AG20443 (cell line): ENCODE results near the gene TMUB1.

Experiments used
- DNase-seq: peaks from one replicate; pipeline ENCODE4 v3.0.0; 2012; ENCODE audit warnings: low spot score, mixed read lengths

The TMUB1 gene, protein sequence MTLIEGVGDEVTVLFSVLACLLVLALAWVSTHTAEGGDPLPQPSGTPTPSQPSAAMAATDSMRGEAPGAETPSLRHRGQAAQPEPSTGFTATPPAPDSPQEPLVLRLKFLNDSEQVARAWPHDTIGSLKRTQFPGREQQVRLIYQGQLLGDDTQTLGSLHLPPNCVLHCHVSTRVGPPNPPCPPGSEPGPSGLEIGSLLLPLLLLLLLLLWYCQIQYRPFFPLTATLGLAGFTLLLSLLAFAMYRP

DNA sequence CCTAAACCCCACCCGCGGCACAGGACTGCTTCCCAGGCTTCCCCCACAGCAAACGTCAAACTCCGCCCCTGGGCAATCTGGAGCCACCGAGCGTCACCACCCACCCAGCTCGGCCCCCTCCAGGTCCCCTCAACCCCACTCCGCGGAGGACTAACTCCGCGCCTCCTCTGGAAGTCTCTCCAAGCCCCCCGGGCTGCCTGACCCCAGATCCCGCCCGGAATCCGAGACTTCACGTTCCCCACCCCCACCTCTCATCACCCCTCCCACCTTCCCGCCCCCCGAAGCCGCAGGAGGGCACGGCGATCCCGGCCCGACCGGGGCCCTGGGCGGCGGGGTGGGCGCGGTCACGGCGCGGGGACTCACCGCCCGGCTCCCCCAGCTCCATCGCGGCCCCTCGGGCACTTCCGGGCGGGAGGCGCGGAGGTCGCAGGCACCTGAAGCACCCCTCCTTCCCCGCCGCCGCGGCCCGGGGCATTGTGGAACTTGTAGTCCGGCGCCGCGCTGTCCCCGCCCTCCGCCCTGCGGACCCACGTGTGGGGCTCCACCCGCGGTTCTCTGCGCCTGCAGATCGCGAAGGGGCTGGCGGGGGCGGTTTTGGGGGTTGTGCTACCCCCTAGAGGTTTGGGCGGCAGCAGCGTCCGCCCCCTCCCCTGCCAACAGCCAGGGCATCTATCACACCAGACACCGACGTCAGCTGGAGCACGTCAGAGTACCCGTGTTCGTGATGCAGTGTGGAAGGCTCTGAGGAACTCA is at the start of gene TMUB1:
TSS of gene TMUB1 (minus strand) at position 423 of the 753 bp plus-strand sequence. CDS start 930 bp downstream, outside the sequence.
- peak; percentile 68 for DNase-seq

DNA sequence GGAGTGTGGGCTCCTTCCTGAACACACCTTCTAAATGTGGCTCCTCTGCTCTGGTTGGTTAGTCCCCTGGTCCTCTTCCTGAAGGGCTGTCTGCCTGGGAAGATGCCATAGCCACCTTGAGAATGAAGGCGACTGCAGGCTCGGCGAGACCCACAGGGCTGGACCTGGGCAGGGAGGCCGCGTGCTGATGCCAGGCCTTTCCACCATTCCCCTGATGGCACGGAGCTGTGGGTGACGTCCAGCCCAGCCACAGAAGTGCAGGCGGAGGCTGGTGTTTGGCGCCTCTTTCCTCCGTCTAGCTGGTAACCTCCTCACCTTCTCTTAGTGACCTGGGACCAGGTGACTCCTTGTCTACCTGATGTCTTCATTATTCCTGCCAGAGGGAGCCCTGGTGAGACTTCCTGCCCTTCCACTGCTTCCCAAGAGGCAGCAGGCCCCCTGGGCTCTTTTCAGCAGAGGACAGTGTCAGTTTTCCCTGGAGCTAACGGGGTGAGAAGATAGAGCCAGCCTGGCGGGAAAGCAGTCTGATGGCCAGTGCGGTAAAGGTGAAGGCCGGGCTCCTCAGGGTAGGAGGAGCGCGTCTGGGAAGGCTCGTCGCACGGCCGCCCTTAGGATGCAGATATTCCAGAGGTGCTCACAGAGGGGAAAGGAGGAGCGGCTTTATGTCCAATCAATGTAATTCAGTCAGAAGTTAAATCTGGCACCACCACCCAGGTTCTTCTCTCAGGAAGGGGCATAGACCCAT is 49.3 kb upstream of the TMUB1 start:
- no peak for DNase-seq

GRCh38 chr7:151131592-151132293 is 48.5 kb upstream of the TMUB1 start:
- no peak for DNase-seq

DNA sequence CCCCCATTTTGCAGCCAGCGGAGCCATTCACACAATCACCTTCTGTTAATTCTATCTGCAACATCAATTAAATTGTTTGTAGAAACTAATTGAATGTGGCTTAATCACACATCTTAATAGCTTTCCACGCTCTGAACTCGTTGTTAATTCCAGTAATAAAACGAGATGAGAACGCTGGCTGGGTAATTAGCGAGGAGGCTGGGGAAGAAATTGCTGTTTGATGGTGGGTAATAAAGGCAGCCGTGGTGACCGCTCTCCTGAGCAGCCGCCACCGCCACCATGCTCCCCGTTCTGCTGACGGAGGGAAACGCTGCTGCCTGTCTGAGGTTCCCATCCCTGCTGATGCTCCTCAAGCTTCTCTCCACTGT is 47.9 kb upstream of the TMUB1 start:
- DNase-seq: no peak

GRCh38 chr7:151130741-151131157 is 47.5 kb upstream of the TMUB1 start:
- no peak for DNase-seq

DNA sequence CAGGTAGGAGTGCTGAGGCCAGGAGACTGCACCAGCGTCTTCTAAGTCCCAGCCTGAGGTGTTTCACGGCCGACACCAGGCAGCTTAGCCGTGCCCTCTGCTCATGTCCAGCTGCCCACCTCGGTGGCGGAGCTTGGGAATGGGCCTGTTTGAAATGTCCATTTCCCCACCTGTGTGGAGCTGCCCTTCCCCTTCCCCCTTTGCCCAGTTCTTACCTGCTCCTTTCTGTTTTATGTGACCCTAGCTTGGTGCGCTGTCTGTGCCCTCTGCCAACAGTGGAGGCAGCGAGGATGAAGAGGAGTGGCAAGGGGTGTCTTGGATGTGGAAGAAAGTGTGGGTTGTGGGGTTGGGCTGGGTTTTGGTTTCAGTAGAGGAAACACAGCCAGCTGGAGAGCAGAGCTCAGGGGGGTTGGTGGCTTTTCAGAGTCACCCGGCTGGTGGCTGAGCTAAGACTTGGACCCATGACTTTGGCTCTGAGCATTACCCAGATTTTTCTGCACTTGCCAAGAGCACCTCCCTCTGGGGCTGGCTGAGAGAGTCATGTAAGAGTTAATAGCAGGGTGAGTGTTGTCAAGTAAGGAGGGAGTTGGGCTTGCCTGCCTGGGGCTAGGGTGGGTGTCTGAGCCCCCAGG is 46.8 kb upstream of the TMUB1 start:
- DNase-seq: no peak

DNA sequence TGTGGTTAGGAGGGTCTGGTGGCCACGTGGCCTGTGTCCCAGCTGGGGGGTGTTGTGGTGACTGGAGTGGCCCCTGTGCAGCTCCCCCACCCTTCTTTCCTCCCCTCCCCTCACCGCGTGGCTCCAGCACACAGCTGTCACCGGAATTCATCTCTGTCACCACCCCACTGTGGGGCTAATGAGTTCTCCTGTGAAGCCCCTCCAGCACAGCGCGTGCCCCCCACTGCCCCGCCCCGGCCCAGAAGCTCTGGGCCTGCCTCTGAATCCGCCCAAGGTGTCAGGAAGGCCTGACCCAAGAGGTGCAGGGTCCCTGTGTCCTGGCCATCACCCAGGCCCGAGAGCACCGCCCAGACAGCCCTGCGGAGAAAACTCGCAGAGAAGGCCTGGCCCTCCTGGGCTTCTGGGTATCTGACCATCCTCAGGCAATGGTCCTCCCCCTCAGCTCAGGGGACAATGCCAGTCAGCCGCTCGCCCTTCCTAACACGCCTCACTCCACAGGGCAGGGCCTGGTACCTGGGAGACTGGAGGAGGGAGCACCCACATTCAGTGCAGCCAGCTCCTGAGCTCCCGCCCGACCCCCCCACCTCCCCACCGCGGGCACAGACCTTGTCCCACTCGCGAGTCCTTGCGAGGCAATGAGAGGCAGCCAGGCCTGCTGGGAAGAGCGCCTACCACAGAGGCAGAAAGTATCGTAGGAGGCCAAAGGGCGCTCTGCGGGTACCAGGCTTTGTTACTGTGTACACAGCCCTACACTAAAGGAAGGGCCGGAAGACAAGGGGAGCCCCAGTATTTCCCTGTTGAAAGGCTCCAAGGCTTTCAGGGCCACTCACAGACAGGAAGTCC is 46.0 kb upstream of the TMUB1 start:
- DNase-seq: no peak

GRCh38 chr7:151128716-151129115 is 45.4 kb upstream of the TMUB1 start:
- no peak for DNase-seq

GRCh38 chr7:151128144-151128543 is 44.9 kb upstream of the TMUB1 start:
- no peak for DNase-seq

DNA sequence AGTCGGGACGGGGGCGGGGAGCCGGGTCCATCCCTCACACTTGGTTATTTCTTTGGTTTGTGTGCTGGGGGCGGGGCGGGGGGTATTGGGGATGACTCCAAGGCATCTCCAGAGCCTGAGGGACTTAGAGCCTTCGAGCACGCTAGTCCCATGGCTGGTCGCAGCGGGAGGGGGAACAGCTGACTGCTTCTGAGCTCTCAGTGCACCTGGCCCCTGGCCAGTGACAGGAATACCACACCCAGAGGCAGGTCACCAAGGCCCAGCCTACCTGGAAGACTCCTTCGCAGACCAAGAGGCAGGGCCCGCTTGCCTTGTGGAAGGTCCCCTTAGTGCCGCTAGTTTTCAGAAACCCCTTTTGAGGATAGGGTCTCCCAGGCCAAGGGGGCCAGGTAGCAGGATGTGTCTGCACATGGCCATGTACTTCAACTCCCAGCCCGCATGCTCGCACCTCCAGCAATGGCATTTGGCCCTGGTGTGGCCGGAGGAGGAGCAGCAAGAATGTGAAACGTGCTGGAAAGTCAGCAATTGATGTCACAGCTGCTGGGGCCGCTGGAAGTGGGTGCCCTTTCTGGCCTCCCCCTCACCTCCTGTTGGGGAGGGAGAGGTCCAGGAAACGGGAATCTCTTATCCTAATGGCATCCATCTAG is 43.3 kb upstream of the TMUB1 start:
- DNase-seq: no peak

DNA sequence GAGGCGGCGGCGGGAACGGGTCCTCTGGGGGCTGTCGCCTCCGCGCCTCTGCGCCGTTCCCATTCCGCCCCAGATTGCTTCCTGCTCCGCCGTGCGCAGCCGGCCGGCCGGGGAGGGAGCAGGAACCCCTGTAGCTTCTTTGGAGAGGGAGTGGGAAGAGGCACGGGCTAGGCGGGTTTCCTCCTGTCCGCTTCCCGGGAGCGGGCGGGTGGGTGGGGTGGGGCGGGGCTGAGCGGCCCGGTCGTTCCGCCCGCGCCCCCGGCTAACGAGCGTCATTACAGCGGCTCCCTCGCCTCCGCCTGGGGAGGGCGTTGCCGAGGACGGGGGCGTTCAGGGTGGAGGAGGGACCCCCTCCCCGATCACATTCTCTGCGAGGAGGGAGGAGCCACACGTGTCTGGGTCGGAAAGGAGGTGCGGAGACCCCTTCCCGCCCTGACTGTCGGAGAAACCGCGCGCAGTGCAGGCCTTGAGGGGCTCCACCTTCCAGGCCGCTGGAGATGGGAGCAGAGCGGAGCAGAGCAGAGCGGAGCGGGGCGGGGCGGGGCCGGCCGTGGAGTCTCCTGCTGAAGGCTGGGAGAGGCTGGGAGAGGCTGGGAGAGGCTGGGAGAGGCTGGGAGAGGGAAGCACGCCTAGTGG is 42.7 kb upstream of the TMUB1 start:
- DNase-seq: no peak

GRCh38 chr7:151125470-151125845 is 42.2 kb upstream of the TMUB1 start:
- no peak for DNase-seq

DNA sequence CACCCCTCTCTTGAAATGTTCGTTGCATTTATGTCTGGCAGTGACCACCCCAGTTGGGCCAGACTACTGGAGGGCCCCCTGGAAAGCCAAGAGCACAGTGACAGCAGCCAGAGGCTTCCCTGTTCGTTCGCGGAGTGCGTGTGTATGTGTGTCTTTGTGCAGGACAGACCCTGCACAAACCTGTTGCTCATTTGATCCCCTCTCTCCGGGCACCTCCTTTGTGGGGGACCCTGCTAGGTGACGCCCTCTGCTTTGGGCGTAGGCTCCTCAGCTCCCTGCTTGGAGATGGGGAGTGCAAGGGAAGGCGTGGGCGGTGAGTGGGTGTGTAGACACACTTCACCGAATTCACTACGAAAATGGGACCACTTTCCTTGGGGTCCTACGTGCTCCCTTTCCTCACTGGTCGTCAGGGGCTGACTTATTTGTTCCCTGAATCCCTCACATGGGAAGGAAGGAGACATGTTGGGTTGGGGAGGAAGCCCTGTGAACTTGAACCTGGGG is 41.7 kb upstream of the TMUB1 start:
- no peak for DNase-seq

- no peak for DNase-seq
Observed at GRCh38 chr7:151124481-151124880, 41.2 kb upstream of the TMUB1 start.

GRCh38 chr7:151123822-151124464 is 40.6 kb upstream of the TMUB1 start:
- peak; percentile 96 for DNase-seq

DNA sequence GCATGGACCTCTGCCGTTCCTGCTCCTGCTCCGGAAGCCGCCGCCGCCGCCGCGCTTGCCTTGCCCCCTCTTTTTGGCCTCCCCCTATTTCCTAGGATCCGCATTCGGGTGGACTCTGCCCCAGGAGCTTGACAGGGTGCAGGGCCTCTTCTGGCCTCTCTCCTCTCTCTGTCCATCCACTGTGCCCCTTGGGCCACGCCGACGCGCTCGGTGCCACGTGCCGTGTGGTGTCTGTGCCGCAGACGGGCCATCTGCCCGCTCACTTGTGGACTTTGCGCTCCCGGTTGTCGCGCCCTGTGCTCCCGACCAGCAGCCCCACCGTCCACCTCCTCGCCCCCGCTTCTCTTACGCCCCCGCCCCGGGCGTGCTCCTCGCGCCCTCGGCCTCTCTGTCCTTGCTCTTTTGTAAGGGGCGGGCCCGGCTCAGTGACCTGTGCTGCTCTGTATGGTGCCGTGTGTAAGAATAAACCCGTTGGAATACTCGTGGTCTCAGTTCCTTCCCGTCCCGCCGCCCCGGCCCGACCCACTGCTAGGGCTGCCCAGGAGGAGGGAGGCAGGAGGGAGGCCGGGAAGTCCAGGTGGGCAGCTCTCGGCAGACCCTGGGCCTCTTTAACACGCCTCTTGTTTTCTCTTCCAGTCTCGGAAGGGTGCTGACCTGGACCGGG is 40.0 kb upstream of the TMUB1 start:
- DNase-seq: no peak

DNA sequence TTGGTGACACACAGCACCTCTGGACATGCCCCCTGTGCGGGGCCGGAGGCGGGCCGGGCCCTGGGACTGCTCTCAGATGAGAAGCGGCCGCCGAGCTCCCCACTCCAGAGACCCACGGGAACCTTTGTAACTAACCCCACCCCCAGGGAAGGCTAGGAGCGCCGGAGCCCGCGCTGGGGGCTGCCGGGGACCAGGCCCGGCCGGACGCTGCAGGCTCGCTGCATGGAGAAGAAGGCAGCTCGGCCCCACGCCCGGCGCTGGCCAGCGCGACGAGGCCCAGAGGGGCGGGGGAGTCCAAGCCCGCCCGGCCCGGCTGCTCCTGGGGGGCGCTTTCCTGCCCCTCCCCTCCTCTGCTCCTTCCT is 39.5 kb upstream of the TMUB1 start:
- DNase-seq: no peak

DNA sequence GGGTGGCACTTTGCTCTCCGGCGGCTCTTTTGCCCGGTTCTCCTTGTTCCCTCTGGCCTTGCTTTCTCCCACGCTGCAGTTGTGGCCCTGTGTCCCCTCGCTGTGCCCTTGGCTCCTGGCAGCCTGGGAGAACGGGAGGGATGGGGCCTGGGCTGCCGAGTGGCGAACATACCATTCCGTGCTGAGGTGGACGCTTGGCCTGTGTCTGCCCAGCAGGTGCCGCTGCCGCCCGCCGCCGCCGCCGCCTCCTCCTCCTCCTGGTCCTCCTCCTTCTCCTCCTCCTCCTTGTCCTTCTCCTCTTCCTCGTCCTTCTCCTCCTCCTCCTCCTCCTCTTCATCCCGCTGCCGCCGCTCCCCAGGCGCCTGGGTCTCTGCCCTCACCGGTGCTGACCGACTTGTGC is 39.0 kb upstream of the TMUB1 start:
- DNase-seq: no peak
